Activated CD4-positive, CD25-positive, alpha-beta regulatory T cell treated with anti-CD3 and anti-CD28 coated beads, Interleukin-2, amount 50 U/mL, for 72 hours (primary cell): ENCODE data around the gene ICAM2.
A peak's percentile ranks its signal among the peaks of the same experiment; 100 is the strongest.
"Not testable (repeated sequence)": the region's sequence is repeated elsewhere in the genome, so short reads cannot be mapped to it uniquely, and the experiment has no call there.

Experiments used
- DNase-seq: peaks from one replicate; pipeline ENCODE4 v3.0.0; 2021

ICAM2 gene

DNA sequence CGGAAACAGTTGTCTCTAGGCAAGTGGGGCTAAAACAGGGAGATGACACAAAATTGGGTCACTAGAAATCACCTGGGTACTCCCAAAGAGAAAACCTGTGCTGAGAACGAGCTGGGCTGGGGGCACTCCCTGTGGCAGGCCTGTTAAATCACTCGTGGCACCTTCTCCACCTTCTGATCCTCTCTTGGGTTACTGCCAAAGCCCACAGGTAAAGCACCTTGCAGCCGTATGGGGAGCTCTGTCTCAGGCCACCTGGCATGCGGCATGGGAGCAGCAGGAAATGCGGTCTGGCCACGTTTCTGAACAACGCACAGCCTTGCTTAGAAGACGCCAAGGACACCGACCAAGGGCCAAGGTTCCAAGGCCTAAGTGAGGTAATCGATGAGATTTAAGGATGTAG lies 21.5 kb upstream of the ICAM2 start:
- DNase-seq, result no peak

GRCh38 chr17:64040206-64040605 lies 19.8 kb upstream of the ICAM2 start:
- no peak for DNase-seq

DNA sequence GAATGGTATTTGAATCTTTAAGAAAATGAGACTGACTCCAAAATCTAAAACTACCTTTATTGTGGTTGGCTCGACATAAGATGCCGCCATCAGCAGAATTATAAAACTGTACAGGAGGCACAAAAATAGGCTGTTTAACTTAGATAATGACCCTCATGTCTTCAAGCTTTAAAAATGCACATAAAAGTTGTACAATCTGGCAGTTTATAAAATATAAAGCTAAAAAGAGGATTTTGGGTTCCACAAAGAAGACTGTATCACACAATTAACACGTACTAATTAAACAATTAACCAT lies 18.6 kb upstream of the ICAM2 start:
- no peak for DNase-seq

DNA sequence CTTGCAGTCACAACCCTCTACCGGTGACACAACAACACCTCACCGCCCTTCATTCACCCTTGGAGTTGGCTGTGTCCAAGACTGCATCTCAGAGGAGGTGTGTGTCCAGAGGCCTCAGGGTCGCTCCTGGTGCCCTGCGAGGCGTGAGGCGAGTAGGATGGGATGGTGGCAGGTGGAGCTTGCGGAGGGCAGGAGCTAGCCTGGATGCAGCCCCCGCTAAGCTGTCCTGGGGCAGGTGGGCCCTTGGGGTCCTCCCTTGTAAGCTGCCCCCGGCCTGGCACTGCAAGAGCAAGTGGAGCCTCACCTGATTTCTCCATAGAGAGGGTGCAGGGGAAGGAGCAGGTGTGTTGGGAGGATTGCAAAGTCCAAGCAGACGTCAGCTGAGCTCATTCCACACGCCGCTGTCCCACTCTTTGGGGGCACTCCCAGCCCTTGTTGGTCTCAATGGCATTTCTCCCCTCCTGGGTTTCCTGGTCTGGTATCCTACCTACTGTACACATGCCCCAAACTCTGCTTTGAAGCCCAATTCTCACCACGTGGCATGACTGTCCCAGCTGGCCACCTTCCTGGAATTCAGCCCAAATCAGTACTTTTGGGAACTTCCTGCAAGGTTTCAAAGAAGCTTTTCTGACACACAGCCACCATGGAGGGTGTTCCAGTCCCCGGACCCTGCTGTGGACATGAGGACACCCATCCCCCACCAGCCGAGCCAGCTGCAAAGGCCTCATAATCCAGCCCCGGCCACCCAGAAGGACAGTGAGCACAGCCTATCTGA lies 18.1 kb upstream of the ICAM2 start:
- DNase-seq, result no peak

DNA sequence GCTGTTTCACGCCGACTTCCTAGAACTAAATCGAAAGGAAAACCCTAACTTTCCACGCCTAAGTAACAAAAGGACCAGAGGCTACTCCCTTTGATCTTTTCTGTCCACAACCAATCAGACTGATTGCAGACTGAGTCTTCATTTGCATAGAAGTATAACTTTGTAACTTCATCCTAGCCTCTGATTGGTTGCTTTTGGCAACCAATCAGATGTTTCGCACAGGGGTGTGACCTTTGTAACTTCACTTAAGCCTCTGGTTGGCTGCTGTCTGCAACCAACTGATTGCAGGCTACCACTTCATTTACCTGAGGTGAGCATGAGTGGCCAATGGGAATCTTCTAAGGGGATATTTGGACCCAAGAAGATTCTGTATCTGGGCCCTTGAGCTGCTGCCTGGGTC lies 17.4 kb upstream of the ICAM2 start:
- DNase-seq, result no peak

- no peak for DNase-seq
These were observed 16.7 kb upstream of the ICAM2 start for GRCh38 chr17:64037180-64037579.

- DNase-seq, result no peak
These were observed 15.9 kb upstream of the ICAM2 start for GRCh38 chr17:64036198-64036922.

DNA sequence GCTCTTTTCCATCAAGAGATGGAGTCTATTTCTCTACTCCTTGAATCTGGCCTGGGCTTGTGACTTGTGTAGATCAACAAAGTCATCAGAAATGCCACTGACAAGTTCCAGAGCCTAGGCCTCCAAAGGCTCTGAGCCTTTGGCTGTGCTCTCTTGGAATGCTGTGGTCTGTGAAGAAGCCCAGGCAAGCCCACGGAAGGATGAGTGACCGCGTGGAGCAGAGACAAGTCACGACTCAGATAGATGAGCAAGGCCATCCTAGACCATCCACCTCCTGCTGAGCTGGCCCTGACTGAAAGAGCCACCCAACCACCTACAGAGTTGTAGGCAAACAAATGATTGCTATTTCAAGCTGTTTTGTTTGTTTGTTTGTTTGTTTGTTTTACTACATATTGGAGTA lies 11.6 kb upstream of the ICAM2 start:
- no peak for DNase-seq

DNA sequence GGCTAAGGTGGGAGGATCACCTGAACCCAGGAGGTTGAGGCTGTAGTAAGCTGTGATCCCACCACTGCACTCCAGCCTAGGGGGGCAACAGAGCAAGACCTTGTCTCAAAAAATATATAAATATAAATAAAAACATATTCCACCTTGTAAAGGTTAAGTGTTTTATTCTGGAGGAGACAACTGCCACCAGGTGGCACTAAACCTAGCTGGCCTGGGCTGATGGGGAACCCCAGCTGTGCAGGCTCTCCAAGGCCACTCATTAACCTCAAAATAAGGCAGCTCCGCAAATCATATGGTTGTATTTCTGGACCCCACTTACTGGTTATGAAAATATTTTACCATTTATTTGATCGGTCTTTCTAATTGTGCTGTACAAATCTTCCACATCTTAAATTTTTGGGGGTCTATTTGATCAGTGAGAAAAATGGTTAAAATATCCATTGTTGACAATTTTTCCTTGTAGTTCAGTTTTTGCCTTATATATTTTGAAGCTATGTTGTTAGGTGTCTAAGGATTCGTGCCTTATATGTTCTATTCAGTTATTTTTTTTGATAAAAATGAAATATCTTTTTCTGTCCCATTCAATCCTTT lies 8.5 kb upstream of the ICAM2 start:
- DNase-seq, result peak; percentile 75

DNA sequence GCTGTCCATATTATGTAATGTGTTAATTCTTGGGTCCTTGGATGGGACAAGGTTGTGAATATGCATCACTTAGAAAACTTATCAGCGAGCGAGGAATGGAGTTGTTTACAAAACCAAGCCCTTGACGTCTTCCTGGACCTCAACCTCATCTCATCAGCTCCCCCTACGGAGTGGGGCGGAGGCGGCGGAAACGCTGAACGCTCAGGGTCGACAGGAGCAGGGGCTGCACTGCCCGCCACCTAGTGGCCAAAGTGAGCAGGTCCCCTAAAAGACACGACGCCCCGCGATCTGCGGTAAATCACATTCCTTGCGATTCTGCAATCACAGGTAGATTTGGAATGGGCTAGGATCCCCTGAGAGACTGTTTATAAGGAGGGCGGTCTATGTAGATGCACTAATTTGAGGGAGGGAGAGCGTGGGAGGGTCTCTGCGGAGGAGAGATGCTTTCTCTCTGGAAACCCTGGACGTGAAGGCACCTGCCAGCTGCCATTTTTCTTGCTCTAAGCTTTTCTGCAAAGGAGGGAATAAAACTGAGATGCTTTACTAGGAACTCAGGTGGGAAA lies 5.4 kb upstream of the ICAM2 start:
- DNase-seq, result peak; percentile 83

GRCh38 chr17:64024781-64025731 lies 4.6 kb upstream of the ICAM2 start:
- peak; percentile 57 for DNase-seq

DNA sequence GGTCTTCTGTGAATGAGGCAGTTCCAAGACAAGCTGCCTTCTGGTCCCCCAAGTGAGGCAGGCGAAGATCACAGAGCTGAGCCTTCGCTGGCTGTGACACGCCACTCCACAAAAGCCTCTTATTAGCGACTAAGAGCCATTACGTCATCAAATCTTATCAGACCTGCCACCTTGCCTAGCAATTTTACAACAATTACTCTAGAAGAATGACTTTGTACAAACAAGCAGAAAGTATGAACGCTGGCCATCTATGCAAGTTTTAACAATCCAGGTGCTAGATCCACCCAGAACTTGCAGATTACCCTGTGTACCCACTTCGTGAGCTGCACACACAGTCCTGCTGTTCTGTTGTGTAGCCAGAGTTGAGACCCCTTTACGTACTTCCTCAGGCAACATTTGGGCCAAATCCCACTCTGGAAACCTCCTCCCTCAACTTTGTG lies 3.8 kb upstream of the ICAM2 start:
- no peak for DNase-seq

- no peak for DNase-seq
These were observed 2.2 kb upstream of the ICAM2 start for GRCh38 chr17:64022611-64023063.

DNA sequence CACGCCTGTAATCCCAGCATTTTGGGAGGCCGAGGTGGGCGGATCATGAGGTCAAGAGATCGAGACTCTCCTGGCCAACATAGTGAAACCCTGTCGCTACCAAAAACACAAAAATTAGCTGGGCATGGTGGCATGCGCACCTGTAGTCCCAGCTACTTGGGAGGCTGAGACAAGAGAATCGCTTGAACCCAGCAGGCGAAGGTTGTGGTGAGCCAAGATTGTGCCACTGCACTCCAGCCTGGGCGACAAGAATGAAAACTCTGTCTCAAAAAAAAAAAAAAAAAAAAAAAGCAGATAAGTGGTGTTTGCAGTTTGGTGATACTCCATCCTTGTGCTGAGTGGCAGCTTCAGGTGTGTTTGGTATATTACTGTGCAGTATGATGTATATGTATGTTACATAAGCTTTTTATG lies 877 bp downstream of the ICAM2 start:
- not testable (repeated sequence) for DNase-seq

GRCh38 chr17:64017381-64017980 lies 3.0 kb downstream of the ICAM2 start:
- no peak for DNase-seq

DNA sequence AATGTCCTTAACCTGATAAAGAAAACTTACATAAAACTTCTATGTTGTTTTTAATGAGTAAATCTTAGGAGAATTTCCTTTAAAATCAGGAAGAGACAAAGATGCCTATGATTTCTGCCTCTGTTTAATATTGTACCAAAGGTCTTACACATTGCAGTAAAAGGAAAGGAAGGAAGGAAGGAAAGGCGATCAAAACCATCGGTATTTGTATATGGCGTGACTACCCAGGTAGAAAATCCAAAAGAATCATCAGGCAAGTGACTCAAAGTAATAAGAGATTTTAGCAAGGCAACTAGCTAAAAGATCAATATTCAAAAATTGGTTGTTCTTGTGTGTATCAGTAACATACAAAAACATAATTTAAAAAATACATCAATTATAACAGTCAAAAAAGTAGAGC lies 3.5 kb downstream of the ICAM2 start:
- no peak for DNase-seq

GRCh38 chr17:64016231-64016784 lies 4.1 kb downstream of the ICAM2 start:
- no peak for DNase-seq

- DNase-seq, result no peak
These were observed 5.0 kb downstream of the ICAM2 start for GRCh38 chr17:64015447-64015846.

GRCh38 chr17:64009571-64010402 lies 10.6 kb downstream of the ICAM2 start:
- DNase-seq, result peak; percentile 20

DNA sequence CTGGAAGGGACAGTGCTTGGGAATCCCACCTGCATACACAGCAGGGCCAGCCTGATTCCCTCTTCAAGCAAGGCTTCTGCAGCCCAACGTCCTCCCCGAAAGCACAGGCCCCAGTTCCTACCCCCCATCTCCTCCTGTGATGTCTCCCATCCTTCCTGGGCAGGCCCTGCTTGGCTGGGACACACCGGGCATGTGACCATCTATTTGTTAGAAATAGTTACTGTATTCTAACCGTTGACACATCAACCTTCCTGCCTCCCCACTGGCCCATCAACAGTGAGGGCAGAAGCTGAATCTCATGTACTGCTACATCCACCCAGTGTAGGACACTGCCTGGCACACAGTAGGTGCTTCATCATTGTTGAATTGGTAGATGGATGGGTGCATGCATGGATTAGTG lies 11.6 kb downstream of the ICAM2 start:
- no peak for DNase-seq

DNA sequence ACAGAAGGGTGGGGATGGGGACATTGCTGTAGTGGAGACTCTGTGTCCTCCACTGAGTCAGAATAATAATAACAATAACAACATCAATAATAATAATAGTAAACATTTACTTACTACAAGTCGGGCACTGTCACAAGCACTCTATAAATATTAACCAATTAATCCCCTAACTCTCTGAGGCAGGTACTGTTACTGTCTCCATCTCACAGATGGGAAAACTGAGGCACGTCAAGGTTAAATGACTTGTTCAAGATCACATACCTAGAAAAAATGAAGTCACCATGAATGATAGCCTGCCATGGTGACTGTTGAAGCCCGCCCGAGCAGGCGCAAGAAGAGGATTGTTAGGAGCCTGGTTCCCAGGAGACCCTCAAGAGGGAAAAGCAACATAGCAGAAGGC lies 12.1 kb downstream of the ICAM2 start:
- DNase-seq, result peak; percentile 6
